ENCODE measurements around the gene ANXA2R. TPM values are rescaled to one million over a fixed set of nuclear protein-coding genes. Genes with fewer than 3 reads are reported as not detected.
"Not testable (repeated sequence)": the region's sequence is repeated elsewhere in the genome, so short reads cannot be mapped to it uniquely, and the experiment has no call there.

ANXA2R gene
- total RNA-seq, 2 experiments from 2014 or later: 11.4 to 13.5 TPM

- no peaks in the 10 kb centered on the region for H4K20me1 ChIP-seq (ENCODE audit: insufficient read depth, low read length)
- H3K9me2 ChIP-seq (ENCODE audit: insufficient read depth, low read length): no peaks in the 10 kb centered on the region
- H3K79me2 ChIP-seq (ENCODE audit: insufficient read depth, low read depth, low read length): peaks cover 10% of the 10 kb centered on the region
- H3K4me1 ChIP-seq (ENCODE audit: insufficient read depth, low read length, poor library complexity, severe bottlenecking): peaks cover 20% of the 10 kb centered on the region
- intact Hi-C loops (cut with micrococcal nuclease; ENCODE audit: unreplicated experiment): loop anchor here (1.0 kb wide), 1 partner anchor 31 kb away; no protein-coding TSS in a partner anchor
- H3K27ac ChIP-seq (ENCODE audit: low read depth, low read length, poor library complexity, severe bottlenecking): no peak overlapping the region
- TF ChIP-seq CTCF (conservative IDR thresholded peaks at IDR 0.05; ENCODE audit: low read length): peak; percentile 85
- no peak for TF ChIP-seq EZH2phosphoT487 (IDR thresholded peaks at IDR 0.05; ENCODE audit: borderline replicate concordance, low read depth, low read length)
- H3K4me2 ChIP-seq (ENCODE audit: low read length): no peak overlapping the region
- H3K4me3 ChIP-seq (ENCODE audit: low read depth, low read length, poor library complexity, severe bottlenecking): no peak overlapping the region
- no TSS peak for BruUV-seq (replicated peaks)
- no peak overlapping the region for H2AFZ ChIP-seq (ENCODE audit: low read length)
- POLR2A ChIA-PET: interaction anchor here (0.6 to 0.9 kb wide), 2 partner anchors 16 to 41 kb away, joined by 3 read pairs; no protein-coding TSS in a partner anchor
- DNase-seq (ENCODE audit: low spot score): peak; percentile 59
- H3K9me3 ChIP-seq (ENCODE audit: low read length): no peaks in the 10 kb centered on the region
- peaks cover 68% of the 10 kb centered on the region for H3K36me3 ChIP-seq (ENCODE audit: insufficient read depth, low read length)
- CTCF ChIA-PET (ENCODE audit: unreplicated experiment): no interaction called here
Measured at GRCh38 chr5:43073597-43074546, 33.8 kb upstream of the ANXA2R start.

DNA sequence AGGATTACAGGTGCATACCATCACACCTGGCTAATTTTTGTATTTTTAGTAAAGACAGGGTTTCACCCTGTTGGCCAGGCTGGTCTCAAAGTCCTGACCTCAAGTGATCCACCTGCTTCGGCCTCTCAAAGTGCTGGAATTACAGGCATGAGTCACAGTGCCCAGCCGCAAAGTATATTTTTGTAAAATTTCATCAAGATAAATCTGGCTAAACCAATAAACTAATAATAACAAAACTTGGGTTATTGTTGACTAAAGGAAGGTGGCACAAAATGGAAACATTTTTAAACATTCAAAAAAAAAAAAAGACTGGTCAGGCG is 29.2 kb upstream of the ANXA2R start:
- CTCF ChIA-PET (ENCODE audit: unreplicated experiment); DNase-seq (ENCODE audit: low spot score); H3K9me2 ChIP-seq (ENCODE audit: insufficient read depth, low read length); H2AFZ ChIP-seq (ENCODE audit: low read length); H3K27ac ChIP-seq (ENCODE audit: low read depth, low read length, poor library complexity, severe bottlenecking); BruUV-seq (replicated peaks); H4K20me1 ChIP-seq (ENCODE audit: insufficient read depth, low read length); H3K9me3 ChIP-seq (ENCODE audit: low read length): not testable (repeated sequence)
- Histone ChIP-seq H3K36me3 (ENCODE audit: insufficient read depth, low read length) (peaks cover 37% of the 10 kb centered on the region), H3K4me1 (ENCODE audit: insufficient read depth, low read length, poor library complexity, severe bottlenecking) (peaks cover 22% of the 10 kb centered on the region), H3K4me3 (ENCODE audit: low read depth, low read length, poor library complexity, severe bottlenecking) (peak overlapping the region; percentile 85), H3K79me2 (ENCODE audit: insufficient read depth, low read depth, low read length) (peaks cover 37% of the 10 kb centered on the region), H3K4me2 (ENCODE audit: low read length) (peak overlapping the region; percentile 91)
- intact Hi-C loops (cut with micrococcal nuclease; ENCODE audit: unreplicated experiment): loop anchor here (5.0 kb wide), 1 partner anchor 243 kb away; the partner anchor contains the start of gene HMGCS1
- POLR2A ChIA-PET: interaction anchor here (0.7 kb wide), 2 partner anchors 28 to 489 kb away, joined by 3 read pairs; no protein-coding TSS in a partner anchor

GRCh38 chr5:43068037-43068436 is 27.9 kb upstream of the ANXA2R start:
- Histone ChIP-seq H3K79me2 (ENCODE audit: insufficient read depth, low read depth, low read length) (peaks cover 37% of the 10 kb centered on the region), H2AFZ (ENCODE audit: low read length) (peak overlapping the region; percentile 84; the same call in 1 of the 2 replicates)
- BruUV-seq (replicated peaks): no TSS peak

More at GRCh38 chr5:43068037-43068436, 27.9 kb upstream of the ANXA2R start:
- TF ChIP-seq EZH2phosphoT487 (IDR thresholded peaks at IDR 0.05; ENCODE audit: borderline replicate concordance, low read depth, low read length) (no peak), CTCF (conservative IDR thresholded peaks at IDR 0.05; ENCODE audit: low read length) (no peak)
- H3K4me2 ChIP-seq (ENCODE audit: low read length): peak overlapping the region; percentile 91
- intact Hi-C loops (cut with micrococcal nuclease; ENCODE audit: unreplicated experiment): loop anchor here (5.0 kb wide), 1 partner anchor 244 kb away; the partner anchor contains the start of gene HMGCS1
- CTCF ChIA-PET (ENCODE audit: unreplicated experiment): no interaction called here
- H3K4me1 ChIP-seq (ENCODE audit: insufficient read depth, low read length, poor library complexity, severe bottlenecking): peaks cover 29% of the 10 kb centered on the region
- H3K9me2 ChIP-seq (ENCODE audit: insufficient read depth, low read length): no peaks in the 10 kb centered on the region
- no peaks in the 10 kb centered on the region for H3K9me3 ChIP-seq (ENCODE audit: low read length)
- POLR2A ChIA-PET: interaction anchor here (1.1 to 2.0 kb wide), 6 partner anchors 26 to 245 kb away, joined by 4 to 16 read pairs (median 6); partner anchors contain the start of genes HMGCS1 and ZNF131
- DNase-seq (ENCODE audit: low spot score): peak; percentile 18
- H4K20me1 ChIP-seq (ENCODE audit: insufficient read depth, low read length): no peaks in the 10 kb centered on the region
- H3K27ac ChIP-seq (ENCODE audit: low read depth, low read length, poor library complexity, severe bottlenecking): peak overlapping the region; percentile 92
- H3K4me3 ChIP-seq (ENCODE audit: low read depth, low read length, poor library complexity, severe bottlenecking): peak overlapping the region; percentile 85
- H3K36me3 ChIP-seq (ENCODE audit: insufficient read depth, low read length): peaks cover 33% of the 10 kb centered on the region
